Measurements from ENCODE around the gene EPHA4.

The EPHA4 gene

DNA sequence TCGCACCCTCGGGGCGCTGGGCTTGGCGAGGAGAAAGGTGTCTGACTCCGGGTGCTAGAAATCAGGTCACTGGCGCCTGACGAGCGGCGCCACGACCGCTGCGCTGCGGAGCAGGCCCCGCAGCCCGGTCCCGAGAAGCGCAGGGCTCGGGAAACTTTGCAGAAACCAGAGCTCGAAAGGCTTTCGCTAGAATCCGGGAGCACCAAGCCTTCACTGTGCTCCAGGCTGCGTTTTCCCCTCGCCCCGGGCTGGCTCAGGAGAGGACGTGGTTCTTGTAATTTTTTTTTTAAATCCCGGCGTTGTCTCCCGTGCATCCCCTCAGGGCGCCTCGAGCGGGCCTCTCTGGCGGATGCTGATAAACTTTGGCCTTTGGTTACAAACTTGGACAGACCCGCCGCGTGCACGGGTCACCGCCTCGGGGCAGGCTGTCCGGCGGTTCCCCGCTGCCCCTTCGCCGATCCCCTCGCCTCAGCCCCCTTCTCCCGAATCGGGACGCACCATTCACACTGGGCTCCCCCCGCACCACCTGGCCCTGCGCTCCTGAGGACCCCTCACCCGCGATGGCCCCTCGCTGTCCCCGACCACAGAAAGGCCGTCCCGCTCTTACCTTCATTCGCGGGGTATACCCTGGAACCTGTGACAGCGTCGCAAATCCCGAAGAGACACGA is 419 bp downstream of the EPHA4 start:
- DNase-seq (ENCODE audit: low spot score): no peak

DNA sequence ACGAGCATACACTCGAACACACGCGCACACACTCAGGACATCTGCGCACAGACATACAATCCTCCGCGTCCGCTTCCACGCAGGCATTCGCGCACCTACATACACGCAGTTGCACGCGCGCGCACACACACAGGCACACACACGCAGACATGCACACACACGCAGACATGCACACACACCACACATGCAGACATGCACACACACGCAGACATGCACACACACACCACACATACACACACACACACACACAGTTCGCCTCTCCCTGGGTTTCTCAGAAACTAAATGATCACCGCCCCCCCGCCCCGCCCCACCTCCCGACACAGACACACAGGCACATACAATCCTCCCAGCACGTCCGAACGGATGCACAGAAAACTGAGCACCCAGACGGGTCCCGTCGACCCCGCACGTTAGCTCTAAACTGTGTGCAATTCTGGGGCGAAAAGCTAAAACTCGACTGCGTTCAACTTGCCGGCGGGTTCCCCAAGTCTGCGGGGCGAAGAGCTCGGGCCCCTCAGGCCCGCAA is 1.0 kb downstream of the EPHA4 start:
- peak; percentile 57 for DNase-seq (ENCODE audit: low spot score)

DNA sequence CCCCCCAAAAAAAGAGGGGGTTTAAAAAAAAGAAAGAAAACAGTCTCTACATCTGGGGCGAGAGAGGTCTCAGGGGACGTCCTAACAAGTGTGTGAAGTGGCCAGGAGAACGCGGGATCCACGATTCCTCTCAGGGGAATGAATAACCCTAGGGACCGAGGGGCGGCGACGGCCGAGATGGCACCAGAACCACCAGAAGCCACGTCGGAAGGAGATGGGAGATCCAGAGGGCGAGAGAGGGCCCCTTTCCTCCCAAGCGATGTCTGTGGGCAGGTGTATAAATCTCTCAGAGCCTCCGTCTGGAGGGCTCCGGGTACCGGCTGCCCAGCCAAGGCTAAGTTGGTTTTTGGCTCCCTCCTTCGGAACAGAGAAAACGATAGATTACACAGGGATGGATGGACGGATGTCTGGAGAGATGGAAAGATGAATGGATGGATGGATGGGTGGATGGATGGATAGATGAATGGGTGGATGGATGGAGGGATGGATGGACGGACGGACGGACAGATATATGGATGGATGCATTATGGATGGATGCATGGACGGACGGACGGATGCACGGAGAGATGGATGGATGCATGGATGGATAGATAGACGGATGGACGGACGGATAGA is 1.7 kb downstream of the EPHA4 start:
- DNase-seq (ENCODE audit: low spot score): peak; percentile 25

DNA sequence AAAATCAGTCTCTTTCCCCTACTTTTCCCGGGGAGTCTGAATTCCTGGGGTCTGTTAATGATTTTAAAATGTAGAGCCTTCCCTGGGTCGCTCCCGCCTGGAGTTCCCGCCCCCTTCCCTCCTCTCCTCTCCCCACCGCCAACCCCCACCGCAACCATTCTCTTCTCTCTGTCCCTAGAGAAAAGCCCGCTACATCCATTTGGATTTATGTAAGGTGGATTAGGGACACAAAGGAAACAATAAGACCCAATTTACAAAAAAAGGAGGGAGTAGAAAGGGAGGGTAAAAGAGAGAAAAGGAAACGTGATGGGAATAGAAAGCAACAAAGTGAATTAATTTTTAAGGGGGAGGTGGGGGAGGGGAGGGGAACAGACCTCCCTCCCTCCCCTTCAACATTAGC is 2.2 kb downstream of the EPHA4 start:
- DNase-seq (ENCODE audit: low spot score): no peak

DNA sequence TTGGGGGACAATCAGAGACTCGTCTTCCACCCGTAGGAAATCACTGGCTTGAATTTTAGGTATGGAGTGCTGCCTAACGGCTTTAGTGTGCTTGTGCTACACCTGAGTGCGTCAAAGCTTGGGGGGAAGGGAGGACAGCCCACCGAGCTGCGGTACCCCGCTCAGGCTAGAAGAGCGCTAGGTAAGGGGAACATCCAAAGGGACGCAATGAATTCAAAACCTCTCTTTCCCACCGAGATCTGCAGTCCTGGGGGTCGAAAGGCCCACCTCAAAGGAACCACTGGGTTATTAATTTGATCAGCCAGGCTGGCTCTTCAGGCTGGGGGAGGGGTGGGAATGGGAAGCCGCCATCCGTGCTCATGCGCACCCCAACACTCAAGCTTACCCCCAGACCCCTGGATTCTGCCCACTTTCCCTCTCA is 2.7 kb downstream of the EPHA4 start:
- no peak for DNase-seq (ENCODE audit: low spot score)

DNA sequence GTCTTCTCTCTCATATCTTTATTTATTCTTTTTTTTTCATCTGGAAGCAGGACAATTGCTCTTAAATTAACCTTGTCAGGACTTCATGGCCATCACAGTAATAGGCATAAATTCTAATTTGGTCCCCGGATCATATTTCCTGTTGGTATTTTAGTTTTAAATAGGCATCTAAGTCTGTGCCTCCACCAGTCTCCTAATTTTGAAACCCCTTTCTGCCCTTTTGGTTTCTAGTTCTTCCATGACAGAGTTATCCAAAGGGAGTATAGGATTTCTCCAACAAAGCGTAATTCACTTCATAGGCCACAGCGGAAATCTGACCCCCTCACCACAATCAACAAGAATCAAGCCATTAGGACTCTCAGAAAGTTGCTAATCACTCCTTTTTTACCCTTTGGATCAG is 3.8 kb downstream of the EPHA4 start:
- DNase-seq (ENCODE audit: low spot score): no peak

DNA sequence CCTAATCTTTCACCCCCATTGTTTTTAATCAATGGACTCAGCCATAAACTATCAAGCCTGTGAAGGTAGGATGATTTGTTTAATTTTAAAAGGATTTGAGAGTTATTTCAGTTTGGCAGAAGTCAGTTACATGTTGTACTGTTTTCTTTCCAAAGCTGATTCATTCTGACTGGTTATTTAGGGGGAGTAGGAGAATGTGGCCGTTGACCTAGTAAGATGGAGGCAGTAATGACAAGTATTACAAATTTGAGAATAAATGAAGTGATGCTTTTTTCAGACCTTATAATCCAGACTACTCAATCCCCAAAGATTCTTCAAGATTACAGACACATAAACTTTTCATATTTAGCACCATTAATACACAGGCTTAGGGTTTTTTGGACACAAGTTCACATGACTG is 4.3 kb downstream of the EPHA4 start:
- DNase-seq (ENCODE audit: low spot score): no peak

DNA sequence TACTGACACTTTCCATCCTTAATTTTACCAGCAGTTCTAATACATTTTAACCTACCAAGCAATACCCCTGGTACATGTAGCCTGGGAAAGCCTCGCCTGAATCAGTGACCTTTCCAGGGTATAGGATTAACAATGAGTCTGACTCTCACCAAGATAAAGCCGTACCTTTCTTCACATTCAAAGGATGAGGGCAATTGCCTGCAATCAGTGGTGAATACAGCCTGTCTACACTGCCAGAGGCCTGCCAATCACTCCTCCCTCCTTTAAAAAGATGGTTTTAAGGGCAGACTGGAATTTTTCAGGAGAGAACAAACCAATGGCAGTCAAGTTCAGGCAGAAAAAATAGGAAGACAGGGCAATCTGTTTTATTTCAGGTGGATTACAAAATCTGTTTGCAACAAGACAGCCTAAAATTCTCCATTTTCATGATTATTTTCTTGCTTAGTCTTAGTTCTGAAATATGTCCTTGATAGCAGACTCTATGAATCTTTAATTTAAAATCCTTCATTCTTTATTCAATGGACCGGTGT is 4.8 kb downstream of the EPHA4 start:
- DNase-seq (ENCODE audit: low spot score): no peak

DNA sequence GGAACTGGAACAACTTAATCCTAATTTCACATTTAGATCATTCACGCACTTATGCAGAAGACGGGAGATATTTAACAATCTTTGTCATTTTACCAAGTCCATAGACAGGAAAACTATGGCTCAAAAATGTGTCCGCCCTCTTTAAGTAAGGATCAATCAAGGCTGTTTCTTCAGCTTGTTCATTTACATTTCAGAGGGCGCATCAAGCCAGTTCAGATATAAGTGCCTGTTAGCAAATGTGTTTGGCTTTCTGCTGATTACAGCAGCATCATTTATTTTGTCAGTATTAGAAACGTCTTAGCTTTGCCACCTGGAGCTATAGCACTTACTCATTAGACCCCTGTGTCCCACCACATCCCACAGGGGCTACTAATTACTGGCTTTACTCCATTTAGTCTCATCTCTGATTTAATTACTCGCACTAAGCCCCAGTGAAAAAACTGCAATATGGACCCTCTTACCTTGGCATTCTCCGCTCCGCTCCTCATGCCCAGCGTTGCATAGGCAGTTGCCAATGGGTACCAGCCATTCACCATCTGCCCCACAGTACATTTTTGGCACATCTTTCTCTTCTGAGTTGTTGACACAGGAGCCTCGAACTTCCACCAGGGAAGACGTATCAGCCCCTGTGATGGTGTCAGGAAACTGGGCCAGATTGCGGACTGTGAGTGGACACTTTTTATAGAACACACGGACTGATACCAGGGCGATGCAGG is 8.7 kb downstream of the EPHA4 start:
- no peak for DNase-seq (ENCODE audit: low spot score)

DNA sequence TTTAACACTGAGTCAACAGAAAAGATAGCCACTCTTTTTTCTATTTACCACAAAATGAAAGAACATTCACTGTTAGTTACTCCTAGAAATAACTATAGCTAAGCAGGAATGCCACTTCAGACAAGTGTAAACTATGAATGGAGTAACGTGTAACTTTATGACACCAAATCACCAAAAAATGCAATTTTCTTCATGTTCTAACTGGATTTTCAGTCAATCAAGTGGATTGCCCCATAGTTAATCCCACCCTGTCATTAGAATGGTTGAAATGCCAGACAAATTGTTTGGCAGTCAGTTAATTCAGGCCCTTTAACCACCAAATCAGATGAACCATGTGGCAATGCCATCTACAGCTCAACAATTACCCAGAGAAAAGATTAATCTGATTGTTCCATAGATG is 9.9 kb downstream of the EPHA4 start:
- no peak for DNase-seq (ENCODE audit: low spot score)

DNA sequence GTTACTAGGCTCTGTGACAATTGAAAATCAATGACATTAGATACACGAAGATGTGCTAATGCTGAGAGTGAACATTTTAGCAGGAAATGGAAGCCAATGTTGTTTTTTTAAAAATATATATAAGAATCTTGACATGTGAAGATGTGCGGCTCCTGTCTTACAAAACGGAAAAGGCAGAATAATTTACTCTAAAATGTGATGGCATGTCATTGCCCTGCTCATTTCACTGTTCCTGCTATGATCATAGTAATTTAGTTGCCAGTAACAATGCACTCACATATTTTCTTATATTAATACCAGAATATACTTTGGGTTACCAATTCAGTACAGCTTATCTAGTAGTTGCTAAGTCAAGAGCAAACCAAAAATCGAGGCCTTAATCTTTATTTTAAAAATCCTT is 10.3 kb downstream of the EPHA4 start:
- no peak for DNase-seq (ENCODE audit: low spot score)

DNA sequence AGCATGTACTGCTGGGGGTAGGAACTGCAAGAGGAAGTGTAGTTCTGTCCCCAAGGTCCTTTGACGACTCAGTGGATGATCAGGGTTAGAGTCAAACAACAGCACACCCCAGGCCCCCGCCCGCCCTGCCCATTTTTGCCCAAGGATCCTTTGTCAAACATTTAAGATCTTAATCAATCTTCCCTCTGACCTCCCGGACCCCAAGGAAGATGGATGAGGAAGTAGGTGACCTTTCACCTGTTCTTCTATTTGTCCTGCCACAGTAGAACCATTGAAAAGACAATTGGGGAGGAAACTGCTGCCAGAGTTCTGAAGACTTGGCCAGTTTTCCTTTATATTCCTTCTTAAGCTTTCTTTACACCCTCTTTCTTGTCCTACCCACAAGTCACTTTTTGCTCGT is 12.1 kb downstream of the EPHA4 start:
- no peak for DNase-seq (ENCODE audit: low spot score)

DNA sequence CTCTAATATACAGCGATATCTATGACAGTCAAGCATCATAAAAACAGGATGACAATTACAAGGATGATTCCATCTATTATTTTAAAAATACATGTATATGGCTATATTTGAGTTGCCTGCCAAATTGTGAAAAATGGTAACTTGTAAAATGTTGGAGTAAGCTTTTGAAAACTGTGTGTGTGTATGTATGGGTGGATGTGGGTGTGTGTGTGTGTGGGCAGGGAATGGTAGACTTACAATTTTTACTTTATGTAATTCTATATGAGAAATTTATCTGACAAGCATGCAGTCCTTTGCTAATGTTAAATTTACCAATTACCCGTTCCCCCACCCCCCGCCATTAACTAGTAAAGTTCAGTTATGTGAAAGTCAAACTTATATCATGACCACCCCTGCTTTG is 14.0 kb downstream of the EPHA4 start:
- DNase-seq (ENCODE audit: low spot score): no peak

DNA sequence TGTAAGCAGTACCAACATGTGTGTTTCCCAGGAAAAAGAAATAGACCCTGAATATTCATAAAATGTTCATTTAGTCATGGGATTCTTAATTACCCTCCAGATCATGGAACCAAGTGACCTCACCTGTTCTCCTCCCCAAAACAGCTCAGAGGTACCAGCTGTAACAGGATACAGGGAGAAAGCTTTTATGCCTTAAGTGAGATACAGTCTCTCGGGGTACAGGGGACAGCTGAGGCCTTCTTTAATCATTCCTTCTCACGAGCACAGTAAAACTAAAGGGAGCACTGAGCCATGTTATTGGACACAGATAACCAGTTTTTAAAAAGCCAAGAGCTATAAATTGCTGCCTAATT is 16.6 kb downstream of the EPHA4 start:
- DNase-seq (ENCODE audit: low spot score): no peak

DNA sequence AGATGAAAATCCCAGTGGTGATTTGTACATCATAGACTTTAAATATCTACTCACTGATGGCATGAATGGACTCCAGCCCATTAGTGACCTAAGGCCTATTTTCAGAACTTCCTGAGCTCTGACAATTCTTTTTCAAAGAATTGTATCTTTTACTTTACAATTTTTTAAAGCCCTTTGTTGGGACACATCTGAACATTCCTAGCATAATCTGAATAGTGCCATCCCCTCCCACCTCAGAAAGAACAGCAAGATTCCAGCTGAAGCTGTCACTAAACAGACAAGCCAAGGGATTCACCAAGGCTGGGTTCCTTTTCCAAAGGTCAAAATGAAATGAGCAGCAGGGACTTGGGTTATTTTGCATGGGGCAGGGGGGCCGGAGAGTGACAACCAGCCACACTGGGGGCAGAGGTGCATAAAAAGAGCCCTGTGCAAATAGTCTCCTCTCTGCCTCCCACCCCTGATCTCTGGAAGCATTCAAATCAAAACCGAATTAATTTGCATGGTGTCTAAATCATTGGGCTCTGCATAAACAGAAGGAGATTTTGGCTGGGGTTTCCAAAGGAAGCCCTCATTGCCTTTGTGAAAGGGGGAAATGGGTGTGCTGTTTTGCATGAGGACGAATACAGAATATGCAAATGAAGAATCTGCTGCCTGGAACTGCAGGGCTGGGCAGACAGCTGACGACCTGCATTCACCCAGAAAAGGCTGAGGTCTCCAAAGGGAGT is 17.2 kb downstream of the EPHA4 start:
- DNase-seq (ENCODE audit: low spot score): no peak

DNA sequence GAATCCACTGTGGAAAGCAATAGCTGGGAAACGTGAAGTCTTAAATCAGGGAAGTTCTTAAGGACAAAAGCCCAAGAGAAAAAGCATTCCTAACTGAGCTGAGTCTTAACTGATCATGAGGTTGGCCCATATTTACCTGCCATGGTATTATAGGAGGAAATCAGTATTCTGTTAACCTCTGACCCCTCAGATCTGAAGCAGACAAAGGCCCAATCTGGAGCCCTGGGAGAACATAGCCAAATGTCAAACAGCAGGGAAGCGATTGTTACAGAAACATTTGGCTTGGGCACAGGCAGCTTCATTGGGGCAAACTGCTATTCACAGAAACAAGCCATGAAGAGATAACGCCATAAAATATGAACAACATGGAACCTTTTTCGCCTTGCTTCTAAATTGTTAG is 18.8 kb downstream of the EPHA4 start:
- DNase-seq (ENCODE audit: low spot score): no peak

DNA sequence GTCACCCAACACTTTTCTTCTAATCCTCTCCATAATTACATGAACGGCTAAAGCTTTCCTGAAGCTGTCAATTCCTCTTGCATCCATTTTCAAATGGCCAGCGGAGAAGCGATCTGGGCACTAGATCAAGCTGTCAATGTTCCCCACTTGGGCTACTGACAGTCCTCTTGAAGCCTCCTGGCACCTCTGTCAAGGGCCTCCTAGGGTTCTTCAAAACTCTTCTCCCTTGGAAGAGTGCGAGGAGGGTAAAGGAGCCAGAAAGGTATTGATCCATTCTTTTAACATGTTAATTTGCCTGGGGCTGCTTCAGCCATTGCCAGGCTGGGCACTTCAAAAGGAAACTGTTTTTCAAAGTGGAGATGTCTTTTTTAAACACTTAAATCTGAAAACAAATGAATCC is 19.8 kb downstream of the EPHA4 start:
- no peak for DNase-seq (ENCODE audit: low spot score)

DNA sequence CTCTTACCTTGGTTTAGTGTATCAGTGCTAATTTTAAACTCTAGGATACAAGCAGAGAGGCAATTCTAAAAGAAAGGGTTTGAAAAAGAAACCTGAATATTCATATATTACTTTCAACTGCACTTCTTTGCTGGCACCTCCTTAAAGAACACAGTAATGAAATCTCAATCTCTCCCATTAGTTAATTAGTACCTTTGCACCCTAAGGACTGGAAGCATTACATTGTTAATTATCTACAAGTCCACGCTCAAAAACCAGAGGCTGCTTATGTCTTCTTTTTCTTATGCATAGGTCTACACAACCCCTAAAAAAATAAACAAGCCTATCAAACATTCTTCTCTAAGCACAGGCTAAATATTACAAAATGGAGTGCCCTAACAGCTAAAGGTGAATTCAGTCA is 20.2 kb downstream of the EPHA4 start:
- DNase-seq (ENCODE audit: low spot score): no peak

DNA sequence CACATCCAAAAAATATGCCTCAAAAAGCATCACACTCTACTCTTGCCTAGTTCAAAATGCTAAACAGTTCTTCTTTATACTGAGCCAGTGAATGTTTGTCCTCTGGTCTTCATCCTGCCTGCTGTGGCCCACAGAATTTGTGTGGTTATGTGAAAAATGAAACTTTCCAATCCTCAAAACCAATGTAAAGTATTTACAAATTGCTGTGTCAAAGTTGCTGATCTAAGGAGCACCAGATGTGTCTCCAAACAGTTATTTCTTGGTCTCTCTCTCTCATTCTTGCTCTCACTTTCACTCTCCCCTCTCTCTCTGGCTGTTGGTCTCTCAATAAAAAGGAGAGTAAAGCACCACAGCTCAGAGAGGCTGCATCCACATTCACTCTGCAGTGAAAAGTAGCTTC is 23.0 kb downstream of the EPHA4 start:
- DNase-seq (ENCODE audit: low spot score): no peak

DNA sequence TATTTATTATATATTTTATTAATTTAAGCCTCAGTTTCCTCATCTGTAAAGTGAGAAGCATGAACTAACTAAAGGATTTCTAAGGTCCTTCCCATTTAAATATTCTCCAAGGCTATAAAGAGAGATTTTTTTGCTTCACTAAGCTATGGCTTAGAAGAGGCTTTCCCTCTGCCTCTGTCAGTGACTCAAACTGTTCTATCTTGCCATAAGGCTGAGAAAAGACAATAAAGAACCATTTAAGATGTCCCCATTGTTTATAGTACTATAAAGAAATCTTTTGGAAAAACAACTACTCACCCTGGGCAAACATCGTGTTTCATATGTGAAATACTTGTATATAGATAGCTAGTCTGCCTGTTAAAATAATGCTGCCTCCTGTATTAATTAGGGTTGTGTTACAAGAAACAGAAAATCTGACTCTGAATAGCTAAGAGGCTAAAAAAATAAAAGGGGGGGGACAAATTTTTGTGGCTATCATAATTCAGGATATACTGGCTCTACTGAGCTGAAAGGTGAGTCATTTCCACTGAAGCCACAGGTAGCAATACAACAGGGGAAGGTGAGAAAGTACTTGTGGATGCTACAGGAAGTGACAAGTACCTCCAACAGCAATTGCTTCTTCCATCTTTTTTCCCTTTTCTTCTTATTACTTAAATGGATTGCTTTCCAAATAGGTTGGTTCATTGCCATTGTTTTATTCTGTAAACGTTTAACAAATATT is 25.4 kb downstream of the EPHA4 start:
- DNase-seq (ENCODE audit: low spot score): peak; percentile 39

DNA sequence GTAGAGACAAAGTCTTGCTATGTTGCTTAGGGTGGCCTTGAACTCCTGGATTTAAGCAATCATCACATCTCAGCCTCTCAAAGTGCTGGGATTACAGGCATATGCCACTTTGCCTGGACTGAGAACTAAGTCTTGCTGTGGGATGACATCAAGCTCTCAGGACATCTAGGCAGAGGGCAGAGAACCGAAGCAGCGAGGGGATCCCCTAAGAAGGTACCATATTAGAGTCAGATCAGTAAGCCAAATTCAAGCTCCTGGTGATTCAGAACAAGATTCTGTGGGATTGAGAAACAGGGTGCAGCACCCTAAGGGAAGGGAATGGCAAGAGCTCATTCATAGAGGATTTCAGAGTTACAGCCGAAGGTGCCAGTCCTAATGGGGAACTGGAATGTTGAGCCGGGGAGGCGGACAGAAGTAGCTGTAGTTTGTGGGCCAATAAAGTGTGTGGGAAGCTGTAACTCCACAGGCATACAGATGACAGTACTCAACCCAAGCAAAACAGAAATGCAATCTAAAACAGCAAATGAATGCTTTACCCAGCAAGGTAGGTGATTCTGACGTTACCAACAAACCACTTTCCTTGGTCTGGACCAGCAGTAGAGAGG is 30.9 kb downstream of the EPHA4 start:
- no peak for DNase-seq (ENCODE audit: low spot score)
